Peyer's patch (tissue), 4 donors: ENCODE data around the gene CTSZ. TPM values are rescaled to one million over a fixed set of nuclear protein-coding genes. Genes with fewer than 3 reads are reported as not detected.
"Not testable (repeated sequence)": the region's sequence is repeated elsewhere in the genome, so short reads cannot be mapped to it uniquely, and the experiment has no call there.

Experiments
- DNase-seq, 3 donors: peaks; one replicate each; pipeline ENCODE4 v3.0.0-alpha.2; 2017 to 2019
- H3K27ac ChIP-seq, 4 donors: fragments of 200-600 bp; sonication (generic); one replicate each; pipeline ENCODE4 v1.5.1; 2016 to 2019
- H3K27me3 ChIP-seq, 2 donors: fragments of 200-600 bp; sonication (generic); one replicate each; pipeline ENCODE4 v1.5.1; 2019
- H3K36me3 ChIP-seq, 3 donors: fragments of 200-600 bp; sonication (generic); one replicate each; pipeline ENCODE4 v1.5.1; 2016 to 2019
- H3K4me1 ChIP-seq, 4 donors: fragments of 200-600 bp; sonication (generic); one replicate each; pipeline ENCODE4 v1.5.1; 2016 to 2019
- H3K4me3 ChIP-seq, 4 donors: fragments of 200-600 bp; sonication (generic); 1 replicate in 3 of 4; 2 replicates in 1 of 4; pipeline ENCODE4 v1.5.1; 2016 to 2019; ENCODE audit warnings: mild to moderate bottlenecking in 1 of 4
- H3K9me3 ChIP-seq, 4 donors: fragments of 200-600 bp; sonication (generic); one replicate each; pipeline ENCODE4 v1.5.1; 2016 to 2019; ENCODE audit warnings: mild to moderate bottlenecking in 1 of 4
- POLR2A ChIP-seq, 2 donors: fragments of 450-650 bp; IDR thresholded peaks; one replicate each; pipeline ENCODE4 v1.5.1; 2017; ENCODE audit warnings: antibody characterized with exemption in 2 of 2, mild to moderate bottlenecking in 2 of 2, moderate library complexity in 2 of 2
- total RNA-seq, 4 donors: library from RNA; depleted of rRNA; stranded (reverse); fragments of >200 nt; gene quantifications; one replicate each; pipeline ENCODE4 v1.1.0, GENCODE V29; 2016
- TF ChIP-seq, protein P1 (sequence below), 6 experiments: fragments of 450-650 bp in 4 of 6; fragments of 200-600 bp in 2 of 6; sonication (generic) in 1 of 6; IDR thresholded peaks; one replicate each; pipeline ENCODE4 v1.5.1; 2017 to 2019; ENCODE audit warnings: antibody characterized with exemption in 6 of 6, mild to moderate bottlenecking in 3 of 6, moderate library complexity in 1 of 6

The CTSZ gene
- total RNA-seq, 4 donors from 2014 or later, result 78.4 to 310 (median 274) TPM

DNA sequence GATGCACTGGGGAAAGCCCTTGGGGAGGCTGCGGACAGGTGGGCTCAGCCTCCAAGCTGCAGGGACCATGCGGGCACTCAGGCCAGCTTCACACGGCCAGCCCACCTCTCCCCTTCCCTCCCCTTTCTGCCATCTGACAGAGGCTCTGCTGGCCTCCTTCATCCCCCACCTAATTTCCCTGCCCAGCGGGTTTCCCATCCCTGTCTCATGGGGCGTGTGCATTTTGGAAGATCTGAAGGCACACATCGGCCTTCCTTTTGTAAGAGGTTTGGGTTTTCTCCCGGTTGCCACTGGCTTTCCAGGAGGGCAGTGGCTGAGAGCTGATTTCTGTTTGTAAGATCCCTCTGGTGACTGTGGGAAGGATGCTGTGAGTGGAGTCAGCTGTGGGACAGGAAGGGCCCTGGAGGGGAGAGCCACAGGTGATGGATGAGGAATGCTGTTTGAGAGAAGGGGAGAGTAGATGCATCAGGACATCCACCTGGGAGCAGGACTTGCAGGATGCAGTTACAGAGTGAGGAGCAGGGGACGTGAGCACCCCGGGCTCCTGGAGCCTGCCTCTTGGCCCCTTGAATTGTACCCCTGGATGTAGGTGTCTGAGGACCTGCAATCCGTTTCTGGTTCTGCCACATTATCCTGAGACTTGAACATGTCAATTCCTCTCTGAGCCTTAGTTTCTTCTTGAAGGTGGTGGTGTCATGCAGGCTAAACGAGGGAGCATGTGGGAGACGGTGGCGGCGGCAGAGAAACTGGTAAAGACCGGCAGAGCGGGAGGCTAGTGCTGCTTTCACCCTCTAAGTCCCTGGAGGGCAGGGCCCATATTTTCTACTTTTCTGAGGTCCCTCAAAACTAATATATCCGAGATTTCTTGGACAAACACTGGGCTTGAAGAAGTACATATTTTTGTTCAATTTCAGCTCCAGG is 6.2 kb upstream of the CTSZ start:
- DNase-seq, result peak in 1 of 3 donors; percentile 11
- H3K4me3 ChIP-seq, result no peak overlapping the region
- peaks cover 0 to 10% (median 0%) of the 10 kb centered on the region in 4 donors for H3K4me1 ChIP-seq
- no peak for TF ChIP-seq POLR2A (IDR thresholded peaks at IDR 0.05)
- TF ChIP-seq, protein P1, sequence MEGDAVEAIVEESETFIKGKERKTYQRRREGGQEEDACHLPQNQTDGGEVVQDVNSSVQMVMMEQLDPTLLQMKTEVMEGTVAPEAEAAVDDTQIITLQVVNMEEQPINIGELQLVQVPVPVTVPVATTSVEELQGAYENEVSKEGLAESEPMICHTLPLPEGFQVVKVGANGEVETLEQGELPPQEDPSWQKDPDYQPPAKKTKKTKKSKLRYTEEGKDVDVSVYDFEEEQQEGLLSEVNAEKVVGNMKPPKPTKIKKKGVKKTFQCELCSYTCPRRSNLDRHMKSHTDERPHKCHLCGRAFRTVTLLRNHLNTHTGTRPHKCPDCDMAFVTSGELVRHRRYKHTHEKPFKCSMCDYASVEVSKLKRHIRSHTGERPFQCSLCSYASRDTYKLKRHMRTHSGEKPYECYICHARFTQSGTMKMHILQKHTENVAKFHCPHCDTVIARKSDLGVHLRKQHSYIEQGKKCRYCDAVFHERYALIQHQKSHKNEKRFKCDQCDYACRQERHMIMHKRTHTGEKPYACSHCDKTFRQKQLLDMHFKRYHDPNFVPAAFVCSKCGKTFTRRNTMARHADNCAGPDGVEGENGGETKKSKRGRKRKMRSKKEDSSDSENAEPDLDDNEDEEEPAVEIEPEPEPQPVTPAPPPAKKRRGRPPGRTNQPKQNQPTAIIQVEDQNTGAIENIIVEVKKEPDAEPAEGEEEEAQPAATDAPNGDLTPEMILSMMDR (IDR thresholded peaks at IDR 0.05), result no peak
- H3K36me3 ChIP-seq, result no peaks in the 10 kb centered on the region
- H3K27me3 ChIP-seq, result no peaks in the 10 kb centered on the region
- H3K27ac ChIP-seq, result no peak overlapping the region
- no peaks in the 10 kb centered on the region for H3K9me3 ChIP-seq

DNA sequence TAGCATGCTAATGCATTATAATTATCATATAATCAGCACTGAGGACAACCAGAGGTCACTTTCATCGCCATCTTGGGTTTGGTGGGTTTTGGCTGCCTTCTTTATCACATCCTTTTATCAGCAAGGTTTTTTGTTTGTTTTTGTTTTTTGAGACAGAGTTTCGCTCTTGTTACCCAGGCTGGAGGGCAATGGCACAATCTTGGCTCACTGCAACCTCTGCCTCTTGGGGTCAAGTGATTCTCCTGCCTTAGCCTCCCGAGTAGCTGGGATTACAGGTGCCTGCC is 4.8 kb upstream of the CTSZ start:
- not testable (repeated sequence) for H3K9me3 ChIP-seq, H3K36me3 ChIP-seq, H3K27me3 ChIP-seq, H3K4me3 ChIP-seq, DNase-seq, H3K4me1 ChIP-seq
- peak overlapping the region in 1 of 4 donors; percentile 43 for H3K27ac ChIP-seq

DNA sequence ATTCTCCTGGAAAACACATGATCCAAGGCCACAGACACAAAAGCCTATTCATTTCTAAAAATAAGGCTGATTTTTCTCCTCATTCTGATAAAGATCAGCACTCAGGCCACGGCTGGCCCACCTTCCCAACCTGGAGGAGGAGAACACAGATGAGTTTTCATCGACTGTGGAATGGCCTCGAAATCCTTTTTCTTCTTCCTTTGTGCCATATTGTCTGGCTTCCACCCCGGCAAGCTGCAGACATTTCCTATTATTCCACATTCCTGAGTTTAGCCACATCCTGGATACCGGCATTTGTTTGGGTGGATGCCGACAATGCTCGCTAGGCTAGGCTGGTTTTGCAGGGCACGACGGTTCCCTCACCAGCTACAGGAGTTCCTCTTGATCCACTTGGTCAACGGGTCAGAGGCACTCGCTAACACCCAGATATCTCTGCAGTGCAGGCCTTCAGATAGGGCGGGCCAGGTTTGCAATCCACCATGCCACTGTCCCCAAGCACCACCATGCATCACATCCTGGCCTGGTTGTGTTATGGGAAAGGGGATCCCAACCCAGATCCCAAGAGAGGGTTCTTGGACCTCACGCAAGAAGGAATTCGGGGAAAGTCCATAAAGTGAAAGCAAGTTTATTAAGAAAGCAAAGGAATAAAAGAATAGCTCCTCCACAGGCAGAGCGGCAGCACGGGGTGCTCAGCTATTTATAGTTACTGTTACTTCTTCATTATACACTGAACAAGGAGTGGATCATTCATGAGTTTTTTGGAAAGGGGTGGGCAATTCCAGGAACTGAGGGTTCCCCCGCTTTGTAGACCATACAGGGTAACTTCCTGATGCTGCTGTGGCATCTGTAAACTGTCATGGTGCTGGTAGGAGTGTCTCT is 4.2 kb upstream of the CTSZ start:
- Histone ChIP-seq H3K27ac (peak overlapping the region in 1 of 4 donors; percentile 43), H3K4me1 (peaks cover 2 to 9% (median 3%) of the 10 kb centered on the region in 4 donors), H3K36me3 (no peaks in the 10 kb centered on the region), H3K27me3 (no peaks in the 10 kb centered on the region), H3K9me3 (no peaks in the 10 kb centered on the region), H3K4me3 (no peak overlapping the region)
- DNase-seq, result peak; percentile 6 to 45 (median 45)
- TF ChIP-seq, protein P1 (IDR thresholded peaks at IDR 0.05), result no peak
- no peak for TF ChIP-seq POLR2A (IDR thresholded peaks at IDR 0.05)

DNA sequence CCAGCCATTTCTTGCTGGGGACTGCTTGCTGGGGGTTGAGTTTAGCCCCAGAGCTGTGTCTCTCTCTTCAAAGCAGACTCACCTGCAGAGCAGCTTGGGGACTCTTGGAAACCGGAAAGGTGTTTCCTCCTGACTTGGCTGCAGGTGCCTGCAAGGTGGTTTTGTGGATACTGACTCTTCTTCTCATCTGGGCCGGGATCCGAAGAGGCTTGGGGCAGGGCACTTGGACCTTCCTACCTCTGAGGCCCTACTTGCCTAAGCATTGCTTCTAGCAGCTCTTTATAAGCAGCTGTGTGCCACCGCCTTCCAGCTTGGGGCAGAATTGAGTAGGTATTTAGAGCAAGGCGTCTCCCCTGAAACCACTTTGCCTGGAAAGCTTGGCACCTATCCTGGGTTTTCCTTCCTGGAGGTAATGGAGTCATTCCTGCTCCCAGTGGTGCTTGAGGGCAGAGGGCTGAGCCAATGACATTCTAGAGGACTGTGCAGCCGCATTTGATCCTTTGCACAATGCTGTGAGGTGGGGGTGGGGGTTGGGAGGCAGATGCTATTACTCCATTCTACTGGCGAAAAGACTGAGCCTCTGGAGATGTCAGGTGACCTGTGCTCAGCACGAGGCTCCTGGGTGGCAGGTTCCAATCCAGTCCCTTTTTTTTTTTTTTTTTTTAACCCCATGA is 3.4 kb upstream of the CTSZ start:
- peak overlapping the region in 1 of 4 donors; percentile 15 for H3K27ac ChIP-seq
- no peak overlapping the region for H3K4me3 ChIP-seq
- no peaks in the 10 kb centered on the region for H3K27me3 ChIP-seq
- no peaks in the 10 kb centered on the region for H3K9me3 ChIP-seq
- no peaks in the 10 kb centered on the region for H3K36me3 ChIP-seq
- H3K4me1 ChIP-seq, result peaks cover 3 to 10% (median 8%) of the 10 kb centered on the region in 4 donors
- no peak for TF ChIP-seq POLR2A (IDR thresholded peaks at IDR 0.05)
- TF ChIP-seq, protein P1 (IDR thresholded peaks at IDR 0.05), result no peak
- DNase-seq, result peak in 2 of 3 donors; percentile 47 to 50

DNA sequence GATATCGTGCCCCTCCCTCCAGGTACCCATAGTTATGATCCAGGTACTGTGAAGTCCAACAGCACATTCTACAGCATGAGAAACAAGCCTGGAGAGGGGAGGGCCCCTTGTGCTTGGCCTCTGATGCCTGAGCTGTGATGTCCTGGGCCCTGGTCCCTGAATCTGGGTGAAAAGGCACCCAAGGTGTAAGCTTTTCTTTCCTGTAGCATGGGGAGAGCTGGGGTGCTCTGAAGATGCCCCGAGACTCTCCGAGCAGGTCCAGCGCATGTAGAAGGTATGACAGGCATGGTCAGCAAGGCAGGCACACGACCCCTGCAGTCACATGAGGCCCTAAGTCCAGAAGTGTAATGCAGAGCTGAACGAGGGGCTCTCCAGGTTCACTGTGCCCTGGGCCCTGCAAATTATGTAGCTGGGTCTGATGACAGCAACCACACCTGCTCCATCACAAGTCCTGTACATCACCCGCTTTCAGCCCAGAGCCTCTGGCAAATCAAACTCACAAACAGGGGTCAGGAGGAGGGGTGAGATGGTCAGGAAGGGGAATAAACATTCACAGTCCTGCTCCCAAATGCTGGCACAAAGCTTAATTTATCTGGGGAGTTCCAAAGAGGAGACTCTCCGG is 1.8 kb upstream of the CTSZ start:
- peaks cover 3 to 26% (median 15%) of the 10 kb centered on the region in 4 donors for H3K4me1 ChIP-seq
- peaks cover 0 to 5% (median 0%) of the 10 kb centered on the region in 3 donors for H3K36me3 ChIP-seq
- peak in 1 of 3 donors; percentile 42 for DNase-seq
- no peak overlapping the region for H3K4me3 ChIP-seq
- TF ChIP-seq POLR2A (IDR thresholded peaks at IDR 0.05), result no peak
- TF ChIP-seq, protein P1 (IDR thresholded peaks at IDR 0.05), result no peak
- no peaks in the 10 kb centered on the region for H3K27me3 ChIP-seq
- H3K9me3 ChIP-seq, result no peaks in the 10 kb centered on the region
- peak overlapping the region in 1 of 4 donors; percentile 99 for H3K27ac ChIP-seq
